Left forelimb (tissue), 1 donor: Measurements from ENCODE around the gene BCL2L15.

Source experiments
- DNase-seq: peaks from one replicate; pipeline ENCODE4 v3.0.0-alpha.2; 2018; ENCODE audit warnings: low spot score

Gene BCL2L15

GRCh38 chr1:113905435-113905861 is 18.1 kb upstream of the BCL2L15 start:
- no peak for DNase-seq

- DNase-seq: peak; percentile 98
These were observed 17.5 kb upstream of the BCL2L15 start, which contains the start of the genes AP4B1 and DCLRE1B for GRCh38 chr1:113904674-113905434. AP4B1 (minus strand) TSS chr1:113904799; CDS start chr1:113904717, 82 bp downstream. DCLRE1B (plus strand) TSS chr1:113905326; CDS start chr1:113905587, 261 bp downstream.

GRCh38 chr1:113904293-113904673 is 16.9 kb upstream of the BCL2L15 start:
- DNase-seq: peak; percentile 65

DNA sequence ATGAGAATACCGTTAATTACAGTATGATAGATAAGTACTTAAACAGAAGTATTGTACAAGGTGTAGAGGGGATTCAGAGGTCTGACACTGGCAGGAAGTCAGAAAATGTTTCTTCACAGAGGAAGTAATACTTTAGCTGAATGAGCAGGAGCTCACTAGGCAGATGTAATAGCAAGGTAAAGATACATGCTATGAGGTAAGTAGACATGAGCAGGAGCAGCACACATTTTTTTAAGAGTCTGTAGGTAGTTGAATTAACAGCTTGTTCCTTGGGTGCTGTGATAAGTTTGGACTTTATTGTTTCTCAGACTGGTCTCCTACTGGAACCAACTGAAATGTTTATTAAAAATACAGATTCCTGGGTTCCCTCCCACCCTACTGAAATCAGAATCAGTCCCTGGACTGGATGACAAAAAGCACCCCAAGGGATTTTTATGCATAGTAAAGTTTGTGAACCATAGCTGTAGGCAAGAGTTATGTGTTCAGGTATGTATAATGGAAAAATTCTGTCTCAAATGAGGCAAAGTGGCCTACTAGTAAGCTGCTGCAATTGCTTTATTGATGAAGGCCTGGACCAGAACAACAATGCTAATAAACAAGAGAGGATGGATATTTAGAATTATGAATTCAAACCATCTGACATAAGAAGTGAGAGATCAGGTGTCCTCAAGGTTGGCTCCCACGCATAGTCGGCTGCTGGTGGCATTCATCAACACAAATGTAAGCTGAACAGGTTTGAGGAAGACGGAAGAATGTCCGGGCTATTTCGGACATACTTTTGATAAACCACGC is 16.3 kb upstream of the BCL2L15 start:
- no peak for DNase-seq

DNA sequence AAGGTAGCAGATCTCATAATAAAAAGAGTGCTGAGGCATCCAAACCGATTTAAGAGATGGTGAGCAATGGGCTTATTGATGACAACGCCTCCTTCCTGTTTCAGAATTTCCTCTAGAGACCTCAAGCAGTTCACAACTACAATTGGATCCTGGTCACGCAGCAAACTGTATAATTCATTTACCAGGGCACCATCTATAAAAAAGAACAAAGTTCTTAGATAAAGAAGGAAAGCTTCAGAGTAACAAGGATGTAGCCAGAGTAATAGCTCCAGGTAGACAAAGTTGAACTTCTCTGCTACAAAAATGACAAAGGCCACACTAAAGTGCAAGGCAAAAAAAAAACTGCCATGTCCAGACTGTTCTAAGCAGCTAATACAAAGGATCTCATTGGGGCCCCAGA is 13.8 kb upstream of the BCL2L15 start:
- no peak for DNase-seq

DNA sequence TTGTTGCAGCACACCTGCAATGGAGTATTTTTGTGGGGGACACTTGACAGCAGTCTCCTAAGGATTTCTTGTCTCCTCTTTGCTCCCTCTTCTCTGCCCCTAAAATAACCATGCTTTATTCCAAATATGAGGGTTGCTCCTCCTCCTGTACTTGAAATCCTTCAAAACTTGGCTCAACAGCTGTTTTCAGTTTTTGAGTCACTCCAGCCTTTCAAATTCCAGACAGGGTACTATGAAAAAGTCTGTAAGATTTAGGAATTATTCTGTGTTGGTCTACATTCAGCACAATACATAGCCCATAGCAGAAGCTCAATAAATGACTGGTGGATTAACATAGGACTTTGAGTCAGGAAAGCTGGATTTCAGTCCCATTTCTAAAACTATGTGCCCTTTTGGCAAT is 11.7 kb upstream of the BCL2L15 start:
- DNase-seq: no peak

DNA sequence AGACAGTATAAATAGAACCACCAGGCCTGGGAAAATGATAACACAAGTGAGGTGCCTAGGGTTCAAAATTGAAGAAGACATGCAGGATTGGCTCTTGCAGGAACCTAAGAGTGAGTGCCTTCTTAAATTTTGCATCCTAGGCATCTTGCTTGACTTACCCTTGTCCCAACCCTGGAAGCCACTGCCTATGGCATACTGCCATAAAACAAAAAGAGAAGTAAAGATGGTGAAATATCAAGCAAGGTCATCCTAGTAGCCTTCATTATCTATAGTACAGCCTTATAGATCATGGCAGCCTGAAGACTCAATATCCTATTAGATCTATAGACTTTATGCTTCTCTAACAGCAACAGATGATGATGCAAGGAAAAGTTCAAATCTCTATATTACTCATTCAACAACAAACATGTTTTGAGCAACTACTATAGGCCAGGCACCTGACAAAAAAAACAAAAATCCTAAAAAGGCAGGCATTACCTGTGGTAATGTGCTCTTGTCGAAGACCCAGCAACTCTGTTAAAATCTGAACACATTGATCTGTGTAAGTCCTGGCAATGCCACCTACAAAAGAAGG is 10.9 kb upstream of the BCL2L15 start:
- no peak for DNase-seq

- no peak for DNase-seq
These were observed 8.6 kb upstream of the BCL2L15 start for GRCh38 chr1:113895961-113896360.

- DNase-seq: no peak
These were observed 7.7 kb upstream of the BCL2L15 start for GRCh38 chr1:113895098-113895497.

GRCh38 chr1:113893267-113893666 is 5.9 kb upstream of the BCL2L15 start:
- no peak for DNase-seq

GRCh38 chr1:113891631-113892220 is 4.3 kb upstream of the BCL2L15 start:
- no peak for DNase-seq

DNA sequence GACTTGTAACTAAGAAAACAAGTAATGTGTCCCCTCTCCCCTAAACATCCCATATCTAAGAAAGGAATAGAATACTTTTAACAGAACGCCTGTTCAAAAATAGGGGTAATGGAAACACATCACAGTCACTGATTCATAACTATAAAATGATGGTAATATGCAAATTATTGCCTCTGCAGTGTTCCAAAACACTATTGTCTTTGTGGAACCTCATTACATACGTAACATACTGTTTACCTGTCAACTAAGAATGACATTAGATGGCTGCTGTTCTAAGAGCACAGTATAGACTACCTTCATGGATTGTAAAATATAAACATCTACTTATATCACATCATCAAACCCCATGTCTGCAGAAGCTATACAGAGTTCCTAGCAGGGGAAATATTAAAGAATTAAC is 3.4 kb upstream of the BCL2L15 start:
- no peak for DNase-seq

GRCh38 chr1:113886417-113887401 is 672 bp downstream of the BCL2L15 start:
- no peak for DNase-seq

GRCh38 chr1:113881661-113882060 is 5.7 kb downstream of the BCL2L15 start:
- DNase-seq: no peak

DNA sequence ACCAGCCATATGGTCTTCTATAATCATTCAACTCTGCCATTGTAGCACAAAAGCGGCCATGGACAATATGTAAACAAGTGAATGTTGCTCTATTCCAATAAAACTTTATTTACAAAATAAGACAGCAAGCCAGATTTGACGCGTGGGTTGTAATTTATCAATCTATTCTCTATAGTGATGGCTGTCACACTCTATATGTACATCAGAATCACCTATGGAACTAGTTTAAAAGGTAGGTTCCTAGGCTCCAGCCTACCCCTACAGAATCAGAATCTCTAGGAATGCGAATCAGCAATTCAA is 7.7 kb downstream of the BCL2L15 start:
- DNase-seq: no peak

DNA sequence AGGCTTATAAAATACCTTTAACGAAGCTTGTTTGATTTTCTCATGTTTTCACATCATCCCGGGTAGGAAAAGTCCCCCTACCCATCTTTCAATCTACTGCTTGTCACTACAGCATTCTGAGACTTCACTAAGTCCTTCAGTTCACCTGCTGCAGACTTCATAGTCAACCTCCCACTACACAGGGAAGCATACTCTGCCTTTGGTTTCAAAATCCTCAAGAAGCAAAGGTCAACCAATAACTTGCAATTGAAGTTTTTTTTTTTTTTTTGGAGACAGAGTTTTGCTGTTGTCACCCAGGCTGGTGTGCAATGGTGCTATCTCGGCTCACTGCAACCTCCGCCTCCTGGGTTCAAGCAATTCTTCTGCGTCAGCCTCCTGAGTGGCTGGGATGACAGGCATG is 11.2 kb downstream of the BCL2L15 start:
- DNase-seq: no peak

GRCh38 chr1:113875714-113876113 is 11.7 kb downstream of the BCL2L15 start:
- no peak for DNase-seq

GRCh38 chr1:113874012-113874879 is 13.1 kb downstream of the BCL2L15 start:
- DNase-seq: no peak

GRCh38 chr1:113872219-113872935 is 15.0 kb downstream of the BCL2L15 start:
- no peak for DNase-seq
